Measurements from ENCODE around the gene OR51B6. TPM values are rescaled to one million over a fixed set of nuclear protein-coding genes. Genes with fewer than 3 reads are reported as not detected.
"Not testable (repeated sequence)": the region's sequence is repeated elsewhere in the genome, so short reads cannot be mapped to it uniquely, and the experiment has no call there.

Gene OR51B6
- total RNA-seq, 1 experiment from 2014 or later, result not detected

DNA sequence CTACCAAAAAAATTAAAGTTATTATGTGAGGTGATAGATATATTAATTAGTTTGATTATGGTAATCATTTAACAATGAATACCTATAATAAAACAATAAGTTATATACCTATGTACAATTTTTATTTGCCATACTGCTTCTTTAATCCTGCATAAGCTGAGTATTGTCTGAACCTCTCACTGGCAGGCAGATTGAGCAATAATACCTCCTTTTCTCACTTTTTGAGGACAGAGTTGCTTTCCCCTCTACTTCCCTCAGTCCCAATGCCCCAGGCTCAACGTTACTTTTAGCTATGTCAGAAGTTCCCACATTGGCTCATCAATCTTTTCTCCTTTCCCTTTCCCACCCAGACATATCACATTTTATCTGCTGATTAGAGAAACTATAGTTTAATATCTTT, 1.8 kb upstream of the OR51B6 start:
- in situ Hi-C loops (cut with HindIII; ENCODE audit: low pct_unique_long_range_greater_than_20kb, low sequenced_read_pairs), result no loop called here
- DNase-seq (ENCODE audit: low read depth, low spot score), result no peak

DNA sequence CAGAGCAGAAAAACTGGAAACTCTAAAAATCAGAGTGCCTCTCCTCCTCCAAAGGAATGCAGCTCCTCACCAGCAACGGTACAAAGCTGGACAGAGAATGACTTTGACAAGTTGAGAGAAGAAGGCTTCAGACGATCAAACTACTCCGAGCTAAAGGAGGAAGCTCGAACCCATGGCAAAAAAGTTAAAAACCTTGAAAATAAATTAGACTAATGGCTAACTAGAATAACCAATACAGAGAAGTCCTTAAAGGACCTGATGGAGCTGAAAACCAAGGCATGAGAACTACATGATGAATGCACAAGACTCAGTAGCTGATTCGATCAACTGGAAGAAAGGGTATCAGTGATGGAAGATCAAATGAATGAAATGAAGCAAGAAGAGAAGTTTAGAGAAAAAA, 4.7 kb downstream of the OR51B6 start:
- in situ Hi-C loops (cut with HindIII; ENCODE audit: low pct_unique_long_range_greater_than_20kb, low sequenced_read_pairs); DNase-seq (ENCODE audit: low read depth, low spot score): not testable (repeated sequence)

DNA sequence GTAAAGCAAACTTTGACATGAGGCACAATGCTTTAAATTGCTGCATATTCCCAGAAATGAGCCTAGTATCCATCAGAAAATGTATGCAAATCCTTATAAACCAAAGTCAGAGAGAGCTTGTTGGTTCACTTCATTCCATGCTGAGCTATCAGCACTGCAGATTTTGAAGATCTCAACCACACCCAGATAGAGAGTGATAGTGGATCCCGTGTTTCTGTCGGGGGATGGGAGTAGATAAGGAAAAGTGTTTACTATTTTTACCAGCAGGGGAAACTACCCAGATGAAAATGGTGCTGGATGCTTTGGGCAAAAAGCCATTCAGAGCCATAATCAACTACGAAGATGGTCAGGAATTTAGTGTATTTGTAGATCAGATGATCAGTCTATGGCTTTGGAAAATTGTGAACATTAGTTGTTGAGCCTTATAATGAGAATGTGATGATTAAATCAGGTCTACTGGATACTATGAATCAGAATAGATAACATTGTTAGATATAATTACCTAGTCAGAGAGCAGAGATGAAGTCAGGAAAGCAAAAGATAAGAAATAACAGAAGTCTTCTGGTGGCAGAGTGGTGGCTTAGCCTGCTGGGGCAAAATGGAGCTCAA, 10.8 kb downstream of the OR51B6 start:
- DNase-seq (ENCODE audit: low read depth, low spot score), result no peak
- in situ Hi-C loops (cut with HindIII; ENCODE audit: low pct_unique_long_range_greater_than_20kb, low sequenced_read_pairs), result no loop called here

DNA sequence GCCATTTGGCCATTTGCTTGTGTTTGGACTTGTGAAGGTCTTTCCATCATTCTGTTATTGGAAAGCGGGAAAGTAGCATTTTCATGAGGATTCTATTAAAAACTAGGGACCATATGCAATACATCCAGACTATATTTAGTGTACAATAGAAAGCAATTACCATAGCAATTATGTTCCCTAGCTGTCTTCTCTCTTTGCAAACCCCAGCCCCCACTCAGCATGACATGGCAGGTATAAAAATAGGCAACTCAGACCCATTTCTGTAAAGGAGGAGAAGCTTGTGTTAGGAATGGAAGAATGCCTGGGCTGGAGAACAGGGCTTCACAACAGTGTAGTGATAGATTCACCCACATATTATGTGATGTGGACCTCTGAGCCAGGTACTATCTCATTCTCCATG, 12.4 kb downstream of the OR51B6 start:
- in situ Hi-C loops (cut with HindIII; ENCODE audit: low pct_unique_long_range_greater_than_20kb, low sequenced_read_pairs), result no loop called here
- no peak for DNase-seq (ENCODE audit: low read depth, low spot score)

DNA sequence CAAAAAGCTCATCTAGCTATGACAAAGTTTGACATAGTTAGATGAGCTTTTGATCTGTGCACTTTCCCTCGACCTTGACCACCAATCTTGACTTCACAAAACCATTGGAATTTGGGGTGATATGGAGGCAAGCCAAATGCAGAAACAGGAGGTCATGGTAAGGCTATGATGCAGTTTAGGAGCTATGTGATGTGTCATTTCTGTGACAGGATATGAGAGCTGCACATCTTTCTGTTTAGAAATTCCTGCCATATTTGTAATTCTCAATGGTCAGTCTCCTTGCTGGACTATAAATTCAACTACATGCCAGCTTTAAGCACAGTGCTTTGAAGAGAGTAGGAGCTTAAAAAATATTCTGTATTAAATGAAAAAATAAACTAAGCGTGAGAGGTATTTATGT, 12.9 kb downstream of the OR51B6 start:
- DNase-seq (ENCODE audit: low read depth, low spot score), result no peak
- in situ Hi-C loops (cut with HindIII; ENCODE audit: low pct_unique_long_range_greater_than_20kb, low sequenced_read_pairs), result no loop called here

DNA sequence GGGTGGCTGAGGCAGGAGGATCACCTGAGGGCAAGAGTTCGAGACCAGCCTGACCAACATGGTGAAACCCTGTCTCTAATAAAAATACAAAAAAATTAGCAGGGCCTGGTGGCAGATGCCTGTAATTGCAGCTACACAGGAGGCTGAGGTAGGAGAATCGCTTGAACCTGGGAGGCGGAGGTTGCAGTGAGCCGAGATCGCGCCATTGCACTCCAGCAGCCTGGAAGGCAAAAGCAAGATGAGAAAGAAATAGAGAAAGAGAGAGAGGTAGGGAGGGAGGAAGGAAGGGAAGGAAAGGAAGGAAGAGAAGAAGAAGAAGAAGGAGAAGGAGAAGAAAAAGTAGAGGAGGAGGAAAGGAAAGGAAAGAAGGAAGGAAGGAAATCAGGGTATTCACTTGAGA, 15.1 kb downstream of the OR51B6 start:
- in situ Hi-C loops (cut with HindIII; ENCODE audit: low pct_unique_long_range_greater_than_20kb, low sequenced_read_pairs); DNase-seq (ENCODE audit: low read depth, low spot score): not testable (repeated sequence)

DNA sequence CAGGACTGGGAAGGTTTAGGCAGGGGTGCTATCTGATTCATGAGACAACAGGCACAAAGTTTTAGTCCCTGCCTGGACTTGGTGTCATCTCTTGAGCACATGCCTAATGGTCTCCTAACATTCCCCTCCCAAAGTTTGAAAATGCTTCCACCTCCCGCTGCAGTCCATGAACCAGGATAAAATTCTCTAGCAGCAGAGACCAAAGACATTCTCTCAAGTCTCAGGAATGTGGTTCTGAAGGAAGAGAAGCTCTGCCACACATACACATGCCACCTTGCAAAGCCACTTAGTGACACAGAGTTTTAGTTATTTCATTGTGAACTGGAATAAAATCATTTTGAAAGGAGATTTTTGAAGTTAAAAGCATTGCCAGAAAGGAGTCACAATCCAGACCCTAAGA, 15.5 kb downstream of the OR51B6 start:
- in situ Hi-C loops (cut with HindIII; ENCODE audit: low pct_unique_long_range_greater_than_20kb, low sequenced_read_pairs), result no loop called here

DNA sequence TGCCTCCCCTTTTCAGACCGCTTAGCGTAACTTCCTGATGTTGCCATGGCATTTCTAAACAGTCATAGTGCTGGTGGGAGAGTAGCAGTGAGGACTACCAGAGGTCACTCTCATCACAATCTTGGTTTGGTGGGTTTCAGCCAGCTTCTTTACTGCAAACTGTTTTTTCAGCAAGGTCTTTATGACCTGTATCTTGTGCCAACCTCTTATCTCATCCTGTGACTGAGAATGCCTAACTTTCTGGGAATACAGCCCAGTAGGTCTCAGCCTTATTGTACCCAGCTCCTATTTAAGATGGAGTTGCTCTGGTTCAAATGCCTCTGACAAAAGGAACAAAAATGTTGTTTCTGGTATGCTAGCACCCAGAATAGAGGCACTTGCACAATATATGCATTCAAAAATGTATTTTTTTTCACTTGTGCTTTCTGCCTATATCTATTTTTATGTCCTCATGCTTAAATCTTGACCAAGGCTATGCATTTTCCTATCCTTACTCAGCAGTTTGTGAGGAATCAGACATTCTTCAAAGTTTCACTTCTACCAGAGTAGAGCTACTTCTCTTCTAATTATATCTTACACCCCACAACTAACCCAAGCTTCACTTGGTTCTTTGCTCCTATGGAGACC, 16.3 kb downstream of the OR51B6 start:
- in situ Hi-C loops (cut with HindIII; ENCODE audit: low pct_unique_long_range_greater_than_20kb, low sequenced_read_pairs), result no loop called here
- no peak for DNase-seq (ENCODE audit: low read depth, low spot score)

More for the DNA sequence above, 15.5 kb downstream of the OR51B6 start:
- DNase-seq (ENCODE audit: low read depth, low spot score), result no peak

DNA sequence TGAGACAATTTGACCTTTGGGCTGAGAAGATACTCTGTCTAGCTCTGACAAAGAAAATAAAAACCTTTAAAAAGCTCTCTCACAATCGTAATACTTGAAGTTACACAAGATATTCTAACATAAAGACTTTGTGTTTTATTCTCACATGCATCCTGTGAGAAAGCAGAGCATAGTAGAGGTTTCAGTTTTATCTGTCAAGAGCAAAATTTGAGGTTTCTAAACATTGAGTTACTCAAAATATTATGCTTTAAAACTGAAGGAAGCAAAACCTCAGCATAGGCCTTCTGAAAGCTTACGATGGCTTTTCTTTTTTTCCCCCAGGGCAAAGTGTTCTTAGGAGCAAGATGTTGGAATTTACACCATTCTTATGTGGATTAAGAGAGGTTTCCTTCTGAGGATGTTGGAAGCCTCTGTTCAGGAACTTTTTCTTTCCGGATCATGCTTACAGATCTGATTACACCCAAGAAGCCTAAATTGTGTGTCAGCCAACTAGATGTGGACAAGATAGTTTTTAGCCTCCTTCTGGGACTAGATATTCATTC, 17.3 kb downstream of the OR51B6 start:
- in situ Hi-C loops (cut with HindIII; ENCODE audit: low pct_unique_long_range_greater_than_20kb, low sequenced_read_pairs), result no loop called here
- no peak for DNase-seq (ENCODE audit: low read depth, low spot score)

DNA sequence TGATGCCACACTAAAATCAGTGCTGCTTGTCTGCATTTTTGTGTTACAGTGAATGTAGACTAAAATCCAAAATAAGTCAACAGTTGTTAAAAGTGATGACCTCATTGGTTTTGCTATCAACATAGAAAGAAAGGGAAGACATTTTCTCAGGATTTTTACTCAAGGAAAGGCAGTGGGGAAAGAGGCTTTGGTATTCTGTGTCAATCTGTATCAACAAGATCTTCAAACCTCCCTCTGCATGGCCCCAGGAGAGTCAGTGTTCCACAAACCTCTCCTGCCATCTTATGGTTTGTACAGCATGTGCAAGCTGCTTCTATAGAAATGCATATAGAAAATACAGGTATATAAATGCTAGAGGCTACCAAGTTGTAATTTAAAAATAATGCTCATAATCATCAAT, 18.5 kb downstream of the OR51B6 start:
- peak; percentile 31 for DNase-seq (ENCODE audit: low read depth, low spot score)

DNA sequence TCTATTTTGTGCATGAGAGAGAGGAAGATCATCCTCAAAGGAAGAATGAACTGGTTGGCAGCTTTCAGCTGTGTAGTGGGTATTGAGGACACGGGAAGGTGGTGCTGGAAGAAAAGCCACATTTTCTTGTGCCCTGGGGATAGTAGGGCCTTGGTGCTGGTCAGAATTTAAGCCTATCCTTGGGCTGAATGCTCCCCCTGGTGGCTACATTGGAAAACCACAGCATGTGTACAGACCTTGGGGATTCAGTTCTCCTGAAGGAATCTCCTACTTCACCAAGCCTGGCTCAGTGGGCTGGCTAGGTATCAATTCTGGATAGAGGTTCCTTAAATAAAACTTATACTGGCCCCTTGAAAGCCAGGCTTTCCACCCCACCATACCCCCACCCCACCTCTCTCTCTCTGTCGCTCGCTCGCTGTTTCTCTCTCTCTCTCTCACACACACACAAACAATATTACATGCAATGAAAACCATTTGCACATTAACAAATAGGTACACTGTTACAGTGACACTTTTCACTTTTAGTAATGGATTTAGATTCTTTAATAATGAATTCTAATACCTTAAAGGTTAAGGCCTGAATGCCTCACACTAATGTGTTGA, 29.5 kb downstream of the OR51B6 start:
- DNase-seq (ENCODE audit: low read depth, low spot score), result peak; percentile 85
- in situ Hi-C loops (cut with HindIII; ENCODE audit: low pct_unique_long_range_greater_than_20kb, low sequenced_read_pairs), result no loop called here

More for the DNA sequence above, 18.5 kb downstream of the OR51B6 start:
- in situ Hi-C loops (cut with HindIII; ENCODE audit: low pct_unique_long_range_greater_than_20kb, low sequenced_read_pairs), result no loop called here

DNA sequence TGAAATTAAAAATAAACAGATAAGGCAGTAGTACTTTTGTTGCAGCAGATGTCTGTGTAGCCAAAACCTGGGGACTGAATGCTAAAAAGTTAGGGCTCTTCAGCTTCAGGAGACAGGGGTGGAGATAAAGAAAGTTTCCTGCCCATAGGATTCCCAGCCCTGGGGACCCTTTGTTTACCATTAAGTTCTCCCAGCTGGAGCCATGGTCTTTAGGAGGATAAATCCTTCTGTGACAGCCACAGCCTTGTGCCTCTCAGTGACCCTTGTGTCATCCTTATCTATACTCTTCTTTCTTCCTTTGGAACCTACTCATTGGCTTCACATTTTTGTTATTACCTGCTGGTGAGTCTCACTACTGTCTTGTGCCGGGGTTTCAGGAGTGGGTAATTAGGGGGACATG, 32.3 kb downstream of the OR51B6 start, which contains the start of gene OR51M1:
TSS of gene OR51M1 (plus strand) at position 237 of the 400 bp plus-strand sequence. CDS start 5,587 bp downstream, outside the sequence.
- in situ Hi-C loops (cut with HindIII; ENCODE audit: low pct_unique_long_range_greater_than_20kb, low sequenced_read_pairs), result no loop called here
- DNase-seq (ENCODE audit: low read depth, low spot score), result no peak

DNA sequence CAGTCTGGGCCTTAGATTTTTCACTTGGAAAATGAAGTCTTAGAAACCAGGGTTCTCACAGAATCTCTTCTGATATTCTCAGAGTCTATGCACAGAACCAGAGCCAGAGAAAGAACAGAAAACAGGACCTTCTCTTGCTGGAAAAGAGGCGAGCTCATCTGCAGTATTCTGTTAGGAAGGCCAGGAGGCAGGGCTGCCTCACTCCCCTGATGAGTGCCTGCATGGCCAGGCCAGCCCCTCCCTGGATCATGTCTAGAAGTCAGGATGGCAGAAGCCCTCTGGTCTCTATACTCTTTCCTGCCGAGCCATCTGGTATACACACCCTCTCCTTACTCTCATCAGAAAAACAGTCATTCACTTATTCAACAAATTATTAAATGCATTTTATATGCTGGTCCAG, 33.0 kb downstream of the OR51B6 start:
- in situ Hi-C loops (cut with HindIII; ENCODE audit: low pct_unique_long_range_greater_than_20kb, low sequenced_read_pairs), result no loop called here
- no peak for DNase-seq (ENCODE audit: low read depth, low spot score)

DNA sequence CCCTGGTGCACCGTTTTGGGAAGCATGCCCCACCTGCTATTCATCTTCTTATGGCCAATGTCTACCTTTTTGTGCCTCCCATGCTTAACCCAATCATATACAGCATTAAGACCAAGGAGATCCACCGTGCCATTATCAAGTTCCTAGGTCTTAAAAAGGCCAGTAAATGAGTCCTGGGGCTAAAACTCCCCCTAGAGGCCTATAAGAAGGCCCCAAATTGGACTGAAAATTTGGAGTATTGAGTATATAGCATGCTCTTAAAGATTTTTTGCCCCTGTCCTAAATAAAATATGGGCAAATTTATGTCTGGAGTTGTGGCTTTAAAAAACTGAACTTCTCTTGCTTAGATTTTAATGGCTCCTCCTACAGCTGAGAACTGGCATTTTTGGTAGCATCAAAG, 38.9 kb downstream of the OR51B6 start:
- no peak for DNase-seq (ENCODE audit: low read depth, low spot score)
- in situ Hi-C loops (cut with HindIII; ENCODE audit: low pct_unique_long_range_greater_than_20kb, low sequenced_read_pairs), result no loop called here

DNA sequence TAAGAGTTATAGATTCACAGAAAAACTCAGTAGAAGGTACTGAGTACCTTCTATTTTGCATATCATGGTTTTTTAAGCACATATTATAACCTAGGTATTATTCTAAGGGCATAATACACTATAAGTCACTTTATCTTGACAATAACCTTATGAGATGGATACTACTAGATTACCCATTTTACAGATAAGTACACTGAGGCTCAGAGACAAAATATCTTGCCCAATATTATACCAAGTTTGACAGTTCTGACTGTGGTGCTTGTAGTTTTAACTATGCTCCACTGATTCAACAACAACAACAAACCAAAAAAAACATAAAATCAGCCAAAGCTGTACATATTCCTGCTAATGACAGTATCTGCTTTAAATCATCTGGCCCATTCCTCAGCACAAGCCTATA, 42.8 kb downstream of the OR51B6 start:
- in situ Hi-C loops (cut with HindIII; ENCODE audit: low pct_unique_long_range_greater_than_20kb, low sequenced_read_pairs), result no loop called here

DNA sequence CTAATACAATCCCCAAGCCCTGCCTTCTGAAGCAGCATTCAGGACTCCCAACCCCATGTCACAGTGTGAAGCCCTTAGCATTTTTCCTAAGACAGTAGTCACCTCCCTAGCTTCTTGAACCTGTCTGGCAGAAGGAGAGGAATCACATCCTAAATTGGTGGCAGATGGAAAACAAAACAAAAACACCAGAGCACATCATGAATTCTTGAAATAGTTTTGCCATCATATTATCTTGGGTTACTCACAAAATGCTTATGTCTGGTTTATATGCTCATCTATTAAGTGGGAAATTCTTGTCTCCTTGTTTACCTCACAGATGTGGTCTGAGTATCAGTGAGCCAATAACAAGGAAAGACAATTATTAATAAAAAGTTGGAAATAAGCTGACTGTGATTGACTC, 47.6 kb downstream of the OR51B6 start:
- in situ Hi-C loops (cut with HindIII; ENCODE audit: low pct_unique_long_range_greater_than_20kb, low sequenced_read_pairs), result no loop called here
- no peak for DNase-seq (ENCODE audit: low read depth, low spot score)

More for the DNA sequence above, 42.8 kb downstream of the OR51B6 start:
- DNase-seq (ENCODE audit: low read depth, low spot score), result no peak
